ENCODE measurements around the gene DNMBP.
"Not testable (repeated sequence)": the region's sequence is repeated elsewhere in the genome, so short reads cannot be mapped to it uniquely, and the experiment has no call there.

The DNMBP gene

DNA sequence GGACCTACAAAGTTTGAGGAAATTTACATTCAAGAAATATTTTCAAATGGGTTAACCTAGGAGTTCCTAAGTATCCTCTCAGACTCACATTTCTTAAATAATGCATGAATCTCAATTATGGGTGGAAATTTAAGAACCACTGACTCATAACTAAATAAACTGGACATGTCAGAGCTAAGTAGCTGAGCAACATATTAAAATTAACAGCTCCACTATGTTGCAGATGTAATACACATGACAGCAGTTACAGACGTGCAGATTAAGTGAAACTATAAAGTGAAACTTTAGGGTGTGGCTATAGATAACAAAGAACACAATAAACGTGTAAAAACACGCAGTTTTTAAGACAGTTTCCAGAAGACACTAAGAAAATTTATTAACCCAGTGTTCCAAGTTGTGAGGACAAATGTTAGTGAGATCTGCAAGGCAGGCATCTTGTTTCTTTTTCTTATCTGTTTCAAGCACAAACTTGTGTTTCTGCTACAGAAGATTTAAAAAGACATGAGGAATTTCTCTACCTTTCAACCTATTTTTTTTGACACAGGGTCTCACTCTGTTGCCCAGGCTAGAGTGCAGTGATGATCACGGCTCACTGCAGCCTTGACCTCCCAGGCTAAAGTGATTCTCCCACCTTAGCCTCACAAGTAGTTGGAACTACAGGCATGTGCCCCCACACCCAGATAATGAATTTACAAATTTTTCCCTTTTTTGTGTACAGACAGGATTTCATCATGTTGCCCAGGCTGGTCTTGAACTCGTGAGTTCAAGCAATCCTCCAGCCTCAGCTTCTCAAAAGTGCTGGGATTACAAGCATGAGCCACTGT, 25.3 kb downstream of the DNMBP start:
- no peak for DNase-seq

DNA sequence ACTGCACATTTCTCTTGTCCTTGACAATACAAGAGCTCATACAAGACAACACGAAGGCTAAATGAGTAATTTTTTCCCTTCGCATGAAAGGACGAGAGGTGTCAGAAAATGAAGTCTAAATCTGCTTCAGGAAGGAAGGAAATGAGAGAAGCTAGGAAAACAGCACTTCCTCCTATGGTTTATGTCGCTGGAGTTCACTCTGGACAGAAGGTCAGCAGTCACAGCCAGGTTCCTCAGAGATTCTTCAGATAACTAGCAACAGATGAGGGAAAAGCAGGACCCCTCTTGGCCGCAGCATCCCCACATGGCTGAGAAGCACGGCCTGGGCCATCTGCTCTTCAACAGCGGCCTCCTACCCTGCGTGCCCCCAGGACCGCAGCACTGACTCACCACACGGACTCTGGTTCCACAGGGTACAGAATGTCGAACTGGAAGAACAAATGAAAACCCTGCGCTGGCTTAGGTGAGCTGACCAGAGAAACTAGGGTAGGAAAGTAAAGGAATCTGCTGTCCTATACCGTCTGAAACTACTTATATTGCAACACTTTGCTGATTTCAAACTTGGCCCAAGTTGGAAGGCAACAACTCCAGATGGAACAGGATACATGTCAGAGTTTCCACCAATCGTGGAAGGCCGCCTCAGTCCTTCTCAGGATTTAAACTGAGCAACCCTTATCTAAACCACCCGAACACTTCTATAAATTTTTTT, 26.3 kb downstream of the DNMBP start:
- no peak for DNase-seq

DNA sequence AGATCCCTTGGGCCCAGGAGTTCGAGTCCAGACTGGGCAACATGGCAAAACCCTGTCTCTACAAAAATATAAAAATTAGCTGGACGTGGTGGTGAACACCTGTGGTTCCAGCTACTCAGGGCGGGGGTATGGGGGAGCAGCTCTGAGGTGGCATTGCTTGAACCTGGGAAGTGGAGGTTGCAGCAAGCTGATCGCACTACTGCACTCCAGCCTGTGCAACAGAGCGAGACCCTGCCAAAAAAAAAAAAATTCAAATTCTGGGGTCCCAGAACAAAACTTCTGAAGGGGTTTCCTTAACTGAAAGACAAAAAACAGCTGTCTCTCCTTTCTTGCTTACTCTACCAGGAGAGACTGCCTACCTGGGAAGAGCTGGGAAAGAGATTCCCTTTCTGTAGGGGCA, 27.0 kb downstream of the DNMBP start:
- no peak for DNase-seq

DNA sequence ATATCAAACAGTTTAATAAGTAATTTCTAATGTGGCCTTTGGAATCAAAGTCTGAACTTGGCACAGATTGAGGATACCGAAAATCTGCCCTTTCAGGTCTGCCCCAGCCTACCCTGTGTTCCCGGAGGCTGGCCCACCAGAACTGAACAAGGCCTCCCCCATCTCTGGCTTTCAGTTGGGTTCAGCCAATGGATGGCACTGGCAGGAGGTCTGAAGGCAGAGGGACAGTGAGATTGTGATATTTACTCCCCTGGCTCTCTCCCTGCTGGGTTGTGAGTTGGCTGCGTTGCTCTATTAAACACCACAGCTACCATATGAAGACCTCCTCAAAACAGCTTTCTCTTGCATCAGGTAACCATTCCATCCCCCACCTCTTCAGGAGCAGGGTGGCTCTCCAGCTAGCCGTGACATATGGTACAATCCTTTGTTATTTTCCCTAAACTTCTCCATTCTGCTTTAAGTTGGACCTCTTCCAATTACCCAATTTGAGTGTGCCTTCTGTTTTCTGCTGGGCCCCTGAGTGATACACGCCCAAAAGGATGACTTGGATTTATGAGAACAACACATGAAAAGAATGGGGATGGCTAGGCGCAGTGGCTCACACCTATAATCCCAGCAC, 28.1 kb downstream of the DNMBP start:
- DNase-seq: no peak

DNA sequence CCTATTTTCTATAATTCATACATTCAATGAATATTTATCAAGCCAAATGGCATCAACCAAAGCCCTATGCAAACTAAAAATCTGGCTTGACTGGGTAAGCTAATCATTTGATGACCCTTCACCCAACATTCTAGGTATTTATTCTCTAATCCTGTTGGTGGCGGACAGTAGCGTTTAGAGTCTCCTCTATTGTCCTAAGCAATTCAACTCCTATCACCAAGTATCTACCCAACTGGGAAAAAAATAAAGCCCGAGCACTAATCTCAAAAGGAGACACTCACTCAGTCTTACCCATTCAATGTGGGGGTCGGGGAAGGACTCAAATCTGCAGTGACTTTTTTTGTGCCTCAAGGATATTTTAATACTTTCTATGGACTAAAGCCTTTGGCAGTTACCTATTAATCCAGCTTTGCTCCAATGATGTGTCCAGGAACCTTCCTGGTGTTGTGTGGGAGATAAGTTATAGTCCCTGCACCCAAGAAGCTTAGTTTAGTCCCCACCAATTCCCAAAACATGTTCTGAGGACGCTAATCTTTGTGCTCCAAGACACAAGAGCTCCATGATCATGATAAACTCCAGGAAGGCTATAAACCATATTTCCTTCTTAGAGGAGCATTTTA, 30.6 kb downstream of the DNMBP start:
- DNase-seq: no peak

DNA sequence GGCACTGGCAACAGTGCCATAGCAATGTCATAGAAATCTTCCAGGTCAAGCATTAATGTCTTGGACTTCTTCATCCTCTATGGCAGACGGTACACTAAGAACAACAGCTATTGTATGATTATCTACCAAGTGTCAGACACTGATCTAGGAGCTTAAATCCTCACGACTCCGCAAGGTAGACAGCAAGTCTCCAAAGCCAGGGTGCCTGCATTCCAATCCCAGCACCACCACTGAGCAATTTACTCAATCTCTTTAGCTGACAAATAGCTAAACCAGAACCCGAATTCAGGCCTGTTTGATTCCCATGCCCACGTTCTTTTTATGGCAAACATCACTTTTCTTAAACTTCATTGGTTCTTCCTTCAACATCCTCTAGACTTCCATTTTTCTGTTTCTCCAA, 31.8 kb downstream of the DNMBP start:
- DNase-seq: no peak

DNA sequence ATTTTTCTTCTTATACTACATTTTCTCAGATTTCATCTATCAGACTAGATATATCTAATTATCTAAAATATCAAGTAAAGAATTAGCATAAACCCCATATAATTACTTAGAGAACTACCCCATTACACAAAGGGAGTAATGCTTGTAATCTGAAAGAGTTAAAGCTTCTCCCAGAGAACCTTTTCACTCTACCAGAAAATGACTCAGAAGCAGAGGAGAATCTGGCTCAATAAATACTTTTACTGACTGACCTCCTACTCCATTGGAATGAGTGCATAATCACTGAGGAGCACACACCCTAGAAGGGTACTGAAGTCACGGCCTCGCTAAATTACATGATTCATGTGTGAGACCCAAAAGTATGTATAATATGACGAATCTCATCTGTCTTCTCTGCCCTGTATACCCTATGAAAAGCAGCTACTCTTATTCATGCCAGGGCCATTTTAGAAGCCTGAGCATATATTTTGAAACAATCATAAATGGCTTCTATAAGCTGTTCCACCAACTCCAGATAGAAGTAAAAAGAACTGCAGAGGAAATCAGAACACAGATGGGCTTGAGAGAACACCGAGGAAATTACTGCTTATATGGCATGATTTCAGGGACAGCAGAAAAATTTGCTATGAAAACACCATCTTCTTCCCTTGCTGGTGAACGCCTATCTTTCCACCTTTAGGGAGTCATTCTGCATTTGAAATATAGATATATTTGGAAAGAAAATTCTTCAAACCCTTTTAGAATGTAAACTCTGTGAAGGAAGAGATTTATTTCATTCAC, 32.7 kb downstream of the DNMBP start:
- DNase-seq: no peak

DNA sequence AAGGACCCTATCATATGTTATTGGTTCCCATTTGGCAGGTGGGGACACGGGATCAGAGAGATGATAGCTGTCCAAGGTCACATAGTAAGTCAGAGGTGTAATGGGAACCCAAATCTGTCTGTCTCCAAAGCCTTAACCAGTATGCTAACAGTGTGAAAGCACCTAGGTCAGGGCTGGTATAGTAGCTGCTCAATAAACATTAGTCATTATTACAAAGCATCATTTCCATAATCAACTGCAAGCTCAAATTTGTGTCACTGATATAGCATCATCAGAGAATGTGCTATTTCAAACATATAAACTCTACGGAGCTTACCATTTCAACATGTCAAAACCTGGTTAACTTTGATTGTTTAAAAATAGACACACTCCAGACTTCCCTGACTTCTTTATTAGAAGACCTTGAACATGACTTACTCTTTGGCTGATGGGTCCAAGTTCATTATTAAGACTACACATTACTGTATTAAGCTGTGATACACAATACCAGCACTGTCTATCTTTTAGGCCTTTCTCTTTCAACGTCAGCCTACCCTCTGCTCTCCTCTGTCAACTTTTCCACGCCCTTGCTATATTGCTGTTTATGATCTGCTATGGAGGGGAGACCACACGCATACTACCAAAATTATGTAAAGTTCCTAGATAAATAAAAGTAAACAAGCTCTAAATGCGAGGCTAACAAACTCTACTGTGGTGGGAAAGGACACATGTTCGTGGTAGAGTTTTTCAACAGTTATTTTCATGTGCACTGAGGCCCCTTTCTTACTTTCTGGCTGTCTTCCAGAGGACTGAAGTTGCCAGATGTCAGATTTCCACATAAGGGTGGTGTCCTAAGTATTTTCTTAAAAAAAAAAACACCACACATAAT, 33.6 kb downstream of the DNMBP start:
- DNase-seq: no peak

DNA sequence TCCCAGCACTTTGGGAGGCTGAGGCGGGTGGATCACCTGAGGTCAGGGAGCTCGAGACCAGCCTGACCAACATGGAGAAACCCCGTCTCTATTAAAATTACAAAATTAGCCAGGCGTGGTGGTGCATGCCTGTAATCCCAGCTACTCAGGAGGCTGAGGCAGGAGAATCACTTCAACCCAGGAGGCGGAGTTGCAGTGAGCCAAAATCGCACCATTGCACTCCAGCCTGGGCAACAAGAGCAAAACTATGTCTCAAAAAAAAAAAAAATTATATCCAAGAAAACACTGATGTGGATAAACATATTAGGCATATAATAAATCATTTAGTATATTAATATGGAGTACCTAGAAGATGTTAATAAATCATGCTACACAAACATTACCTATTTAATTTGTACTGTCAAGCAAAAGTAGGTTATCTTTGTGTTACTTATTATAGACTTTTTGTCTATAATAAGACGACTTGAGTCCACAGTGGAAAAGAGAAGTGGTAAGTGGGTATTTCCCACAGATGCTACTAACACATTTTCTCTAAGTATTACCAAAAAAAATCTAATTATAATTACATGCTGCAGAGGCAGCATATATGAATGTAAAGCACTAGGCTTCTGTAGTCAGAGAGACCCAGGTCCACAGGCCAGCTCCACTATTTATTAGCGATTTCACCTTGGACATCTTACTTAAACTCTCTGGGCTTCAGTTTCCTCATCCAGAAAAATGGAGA, 34.5 kb downstream of the DNMBP start:
- no peak for DNase-seq

DNA sequence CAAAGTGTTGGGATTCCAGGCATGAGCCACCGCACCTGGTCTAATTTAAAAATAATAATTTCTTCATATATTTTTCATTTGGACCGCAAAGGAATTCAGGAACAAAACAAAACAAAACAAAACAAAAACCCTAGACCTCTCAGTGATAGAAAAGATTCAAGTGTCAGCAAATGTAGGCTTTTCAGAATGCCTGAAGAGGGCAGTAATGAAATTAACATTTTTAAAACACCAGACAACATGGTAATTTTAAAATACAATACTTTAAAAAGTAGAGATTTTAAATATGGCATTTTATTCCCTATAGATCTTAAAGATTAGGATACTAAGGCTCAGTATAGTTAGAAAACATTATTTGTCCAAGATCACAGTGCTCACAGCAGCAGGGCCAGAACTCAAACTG, 36.6 kb downstream of the DNMBP start:
- DNase-seq: no peak

DNA sequence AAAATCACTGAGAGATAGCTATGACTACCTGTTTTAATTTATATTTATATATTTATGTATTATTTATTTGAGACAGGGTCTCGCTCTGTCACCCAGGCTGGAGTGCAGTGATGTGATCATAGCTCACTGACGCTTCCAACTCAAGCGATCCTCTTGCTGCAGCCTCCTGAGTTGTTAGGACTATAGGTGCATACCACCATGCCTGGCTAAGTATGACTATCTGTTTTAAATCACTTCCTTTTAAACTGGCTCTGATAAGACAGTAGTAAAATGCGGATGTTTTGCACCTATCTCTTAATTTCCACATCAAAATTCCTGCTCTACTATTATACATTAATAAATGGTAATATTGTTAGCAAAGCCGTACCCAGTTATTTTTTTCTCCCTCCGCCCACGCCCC, 41.8 kb downstream of the DNMBP start:
- no peak for DNase-seq

DNA sequence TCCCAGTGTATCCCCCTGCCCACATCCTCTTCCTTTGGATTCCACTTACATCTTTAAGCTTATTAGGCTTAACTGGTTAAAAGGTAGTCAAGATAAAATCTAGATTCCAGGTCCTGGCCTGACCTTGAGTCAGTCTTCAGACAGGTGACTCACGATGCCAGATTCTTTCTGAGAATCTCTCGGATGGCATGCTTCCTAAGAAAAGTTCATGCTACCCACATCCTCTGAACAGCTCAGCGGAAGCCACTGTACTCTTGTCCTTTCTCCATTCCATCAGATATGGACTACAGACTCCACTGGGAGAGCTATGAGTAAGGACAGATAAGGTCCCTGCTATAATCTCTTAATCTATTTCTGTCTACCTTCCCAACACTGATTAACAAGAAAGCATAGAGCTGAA, 43.4 kb downstream of the DNMBP start:
- no peak for DNase-seq

DNA sequence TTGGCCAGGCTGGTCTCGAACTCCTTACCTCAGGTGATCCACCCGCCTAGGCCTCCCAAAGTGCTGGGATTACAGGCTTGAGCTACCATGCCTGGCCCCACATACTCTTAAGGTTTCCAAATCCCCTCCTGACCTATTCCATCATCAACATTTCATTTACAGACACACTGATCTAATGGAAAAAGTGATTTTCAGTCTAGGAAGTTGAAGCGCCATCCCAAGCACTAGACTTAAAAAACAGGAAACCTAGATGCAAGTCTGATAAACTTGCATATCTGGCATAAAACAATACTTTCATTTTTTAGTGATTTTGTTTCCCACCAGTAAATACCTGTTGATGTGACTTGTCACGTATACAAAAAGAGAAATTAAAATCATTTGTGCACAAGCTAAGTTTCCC, 44.0 kb downstream of the DNMBP start:
- DNase-seq: no peak

DNA sequence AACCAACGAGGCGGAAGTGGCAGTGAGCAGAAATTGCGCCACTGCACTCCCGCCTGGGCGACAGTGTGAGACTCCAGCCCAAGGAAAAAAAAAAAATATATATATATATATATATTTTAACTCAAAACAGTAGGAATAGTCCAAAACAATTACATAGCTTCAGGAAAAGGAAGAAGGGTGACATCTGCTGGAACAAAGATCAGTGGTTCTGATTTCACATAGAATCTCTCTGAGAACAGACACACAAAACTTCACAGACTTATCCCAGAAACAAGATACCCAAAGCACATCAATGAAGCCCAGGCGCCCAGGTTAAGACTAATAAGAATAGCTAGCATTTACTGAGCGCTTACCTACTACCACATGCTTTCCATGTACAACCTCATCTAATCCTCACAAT, 45.0 kb downstream of the DNMBP start:
- DNase-seq: no peak

DNA sequence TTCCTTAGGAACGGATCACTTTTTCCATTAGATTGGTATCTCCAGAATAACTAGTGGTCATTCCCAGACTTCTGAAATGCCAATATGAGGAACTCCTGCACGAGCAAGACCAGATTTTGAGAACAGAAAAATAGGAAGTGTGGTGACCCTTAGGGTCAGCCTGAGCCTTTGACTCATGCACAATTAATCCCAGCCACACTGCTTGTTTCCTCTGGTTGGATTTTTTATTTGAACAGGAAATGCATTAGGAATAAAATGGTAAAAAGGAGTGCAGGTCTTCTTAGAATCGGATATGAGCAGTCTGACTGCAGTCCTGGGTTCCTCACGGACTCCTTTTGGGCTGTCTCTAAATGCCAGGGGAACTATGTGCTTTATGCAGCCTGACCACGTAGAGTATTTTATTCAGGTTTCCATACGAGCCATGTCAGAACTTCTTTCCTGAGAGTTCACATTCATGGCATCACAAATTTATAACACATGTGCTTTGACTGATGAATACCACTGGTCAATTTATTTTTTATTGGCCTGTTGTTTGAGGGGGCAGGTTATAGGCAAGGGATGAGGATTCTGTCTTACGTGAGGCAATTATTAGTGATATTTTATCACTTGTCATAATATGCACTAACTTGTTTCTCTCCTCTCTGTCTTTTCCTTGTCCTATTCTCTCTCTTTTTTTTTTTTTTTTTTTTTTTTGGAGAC, 46.1 kb downstream of the DNMBP start:
- DNase-seq: not testable (repeated sequence)

DNA sequence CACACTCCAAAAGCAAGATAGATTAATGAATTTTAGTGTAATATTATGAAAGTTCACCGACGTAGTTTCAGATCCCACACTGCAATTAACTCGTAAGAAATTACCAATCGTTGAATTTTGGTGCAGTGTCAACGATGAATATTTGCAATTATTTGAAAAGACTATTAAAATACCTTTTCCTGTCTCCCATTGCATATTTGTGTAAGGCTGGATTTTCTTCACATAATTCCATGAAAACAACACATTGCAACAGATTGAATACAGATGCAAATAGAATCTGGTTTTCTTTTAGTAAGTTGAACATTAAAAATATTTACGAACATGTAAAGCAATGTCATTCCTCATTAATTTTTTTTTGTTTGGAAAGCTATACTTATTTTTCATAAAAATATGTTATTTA, 50.9 kb downstream of the DNMBP start:
- DNase-seq: no peak

DNA sequence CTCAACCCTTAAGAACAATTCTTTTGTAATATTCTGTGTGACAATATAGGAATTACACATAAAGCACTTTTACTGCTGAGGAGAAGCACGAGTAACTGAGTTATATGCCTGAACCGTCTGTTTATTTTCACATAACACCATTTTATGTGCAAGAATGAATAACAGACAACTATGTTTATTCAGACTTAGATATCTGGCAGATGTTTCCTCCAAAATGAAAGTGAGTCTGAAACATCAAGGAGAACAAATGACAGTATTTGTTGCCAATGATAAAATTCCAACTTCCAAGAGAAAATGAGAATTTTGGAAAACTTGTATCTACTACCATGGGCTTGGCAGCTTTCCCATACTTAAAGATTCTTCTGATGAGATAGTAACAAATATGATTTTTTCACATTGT, 51.4 kb downstream of the DNMBP start:
- DNase-seq: no peak

DNA sequence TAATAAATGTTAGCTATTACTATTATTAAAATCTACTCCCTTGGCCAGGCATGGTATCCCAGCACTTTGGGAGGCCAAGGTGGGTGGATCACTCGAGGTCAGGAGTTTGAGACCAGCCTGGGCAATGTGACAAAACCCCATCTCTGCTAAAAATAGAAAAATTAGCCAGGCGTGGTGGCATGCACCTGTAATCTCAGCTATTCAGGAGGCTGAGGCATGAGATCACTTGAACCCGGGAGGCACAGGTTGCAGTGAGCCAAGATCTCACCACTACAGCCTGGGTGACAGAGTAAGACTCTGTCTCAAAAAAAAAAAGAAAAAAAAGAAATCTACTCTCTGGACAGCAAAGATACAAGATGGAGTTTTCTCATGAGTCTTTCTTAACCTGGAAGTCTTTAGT, 56.2 kb downstream of the DNMBP start:
- DNase-seq: not testable (repeated sequence)

DNA sequence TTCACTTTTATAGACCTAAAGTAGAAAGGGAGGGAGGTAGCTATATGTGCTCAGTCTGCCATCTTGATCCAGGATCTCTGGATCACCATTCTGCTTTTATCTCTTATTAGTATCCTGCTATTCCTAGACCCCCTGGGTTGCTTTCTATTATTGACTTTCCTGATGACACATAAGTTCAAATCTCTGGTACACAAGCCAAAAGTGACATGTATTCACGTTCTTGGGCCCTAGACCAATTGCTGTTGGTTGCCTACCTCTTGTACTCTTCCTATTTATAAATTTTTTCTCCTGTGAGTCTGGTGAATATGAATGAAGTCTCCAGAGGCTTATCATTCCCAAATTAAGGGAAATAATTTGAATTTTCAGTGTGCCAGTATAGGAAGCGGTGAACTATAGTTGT, 56.9 kb downstream of the DNMBP start:
- no peak for DNase-seq

DNA sequence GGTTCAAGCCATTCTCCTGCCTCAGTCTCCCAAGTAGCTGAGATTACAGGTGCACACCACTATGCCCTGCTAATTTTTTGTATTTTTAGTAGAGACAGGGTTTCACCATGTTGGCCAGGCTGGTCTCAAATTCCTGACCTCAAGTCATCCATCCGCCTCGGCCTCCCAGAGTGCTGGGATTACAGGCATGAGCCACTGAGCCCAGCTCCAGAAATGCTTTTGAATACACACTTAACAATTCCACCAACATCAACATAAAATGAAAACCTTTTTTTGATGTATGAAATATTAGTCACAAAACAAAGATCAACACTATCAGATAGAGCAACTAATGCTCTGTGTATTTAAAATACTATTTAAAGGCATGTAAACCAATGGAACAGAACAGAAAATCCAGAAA, 63.7 kb downstream of the DNMBP start:
- not testable (repeated sequence) for DNase-seq
